NB4 (cell line): ENCODE data around the gene HMCN2.

Experiments
- MYC ChIP-seq: IDR thresholded peaks from 2 replicates; pipeline ENCODE4 v1.6.1; 2011; ENCODE audit warnings: low read depth, low read length
- TF ChIP-seq, protein P1 (sequence below): IDR thresholded peaks from one replicate; pipeline ENCODE4 v1.5.1; 2012; ENCODE audit warnings: low read depth, low read length
- TF ChIP-seq, protein P2 (sequence below): IDR thresholded peaks from 2 replicates; pipeline ENCODE4 v1.6.1; 2011; ENCODE audit warnings: low read depth, low read length

DNA sequence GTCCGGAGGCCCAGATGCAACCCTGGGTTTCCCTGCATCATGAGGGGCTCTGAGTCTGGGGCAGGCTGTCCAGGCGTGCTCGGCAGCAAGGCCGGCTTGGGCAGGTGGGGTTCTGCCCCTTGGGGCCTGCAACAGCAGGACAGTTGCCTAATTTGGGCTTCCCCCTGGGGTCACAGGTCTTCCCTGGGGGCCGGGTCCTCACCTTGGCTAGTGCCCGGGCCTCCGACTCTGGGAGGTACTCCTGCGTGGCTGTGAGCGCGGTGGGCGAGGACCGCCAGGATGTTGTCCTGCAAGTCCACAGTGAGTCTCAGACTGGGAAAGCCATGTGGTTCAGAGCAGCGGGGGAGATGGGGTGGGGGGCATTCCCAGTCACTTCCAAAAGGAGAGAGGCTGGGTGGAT is 97.1 kb downstream of the HMCN2 start:
- TF ChIP-seq, protein P1, sequence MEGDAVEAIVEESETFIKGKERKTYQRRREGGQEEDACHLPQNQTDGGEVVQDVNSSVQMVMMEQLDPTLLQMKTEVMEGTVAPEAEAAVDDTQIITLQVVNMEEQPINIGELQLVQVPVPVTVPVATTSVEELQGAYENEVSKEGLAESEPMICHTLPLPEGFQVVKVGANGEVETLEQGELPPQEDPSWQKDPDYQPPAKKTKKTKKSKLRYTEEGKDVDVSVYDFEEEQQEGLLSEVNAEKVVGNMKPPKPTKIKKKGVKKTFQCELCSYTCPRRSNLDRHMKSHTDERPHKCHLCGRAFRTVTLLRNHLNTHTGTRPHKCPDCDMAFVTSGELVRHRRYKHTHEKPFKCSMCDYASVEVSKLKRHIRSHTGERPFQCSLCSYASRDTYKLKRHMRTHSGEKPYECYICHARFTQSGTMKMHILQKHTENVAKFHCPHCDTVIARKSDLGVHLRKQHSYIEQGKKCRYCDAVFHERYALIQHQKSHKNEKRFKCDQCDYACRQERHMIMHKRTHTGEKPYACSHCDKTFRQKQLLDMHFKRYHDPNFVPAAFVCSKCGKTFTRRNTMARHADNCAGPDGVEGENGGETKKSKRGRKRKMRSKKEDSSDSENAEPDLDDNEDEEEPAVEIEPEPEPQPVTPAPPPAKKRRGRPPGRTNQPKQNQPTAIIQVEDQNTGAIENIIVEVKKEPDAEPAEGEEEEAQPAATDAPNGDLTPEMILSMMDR, result no peak
- TF ChIP-seq MYC, result no peak
- TF ChIP-seq, protein P2, sequence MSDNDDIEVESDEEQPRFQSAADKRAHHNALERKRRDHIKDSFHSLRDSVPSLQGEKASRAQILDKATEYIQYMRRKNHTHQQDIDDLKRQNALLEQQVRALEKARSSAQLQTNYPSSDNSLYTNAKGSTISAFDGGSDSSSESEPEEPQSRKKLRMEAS, result no peak
